GM21528 (cell line): ENCODE data around the gene DOCK4.
"Not testable (repeated sequence)": the region's sequence is repeated elsewhere in the genome, so short reads cannot be mapped to it uniquely, and the experiment has no call there.

ENCODE experiments used
- ATAC-seq: cut with Tn5 transposase; IDR thresholded peaks from one replicate; pipeline ENCODE4 v1.9.1; 2021; ENCODE audit warnings: mild to moderate bottlenecking, moderate library complexity; ENCODE audit not compliant: unreplicated experiment, low FRiP score

Gene DOCK4

DNA sequence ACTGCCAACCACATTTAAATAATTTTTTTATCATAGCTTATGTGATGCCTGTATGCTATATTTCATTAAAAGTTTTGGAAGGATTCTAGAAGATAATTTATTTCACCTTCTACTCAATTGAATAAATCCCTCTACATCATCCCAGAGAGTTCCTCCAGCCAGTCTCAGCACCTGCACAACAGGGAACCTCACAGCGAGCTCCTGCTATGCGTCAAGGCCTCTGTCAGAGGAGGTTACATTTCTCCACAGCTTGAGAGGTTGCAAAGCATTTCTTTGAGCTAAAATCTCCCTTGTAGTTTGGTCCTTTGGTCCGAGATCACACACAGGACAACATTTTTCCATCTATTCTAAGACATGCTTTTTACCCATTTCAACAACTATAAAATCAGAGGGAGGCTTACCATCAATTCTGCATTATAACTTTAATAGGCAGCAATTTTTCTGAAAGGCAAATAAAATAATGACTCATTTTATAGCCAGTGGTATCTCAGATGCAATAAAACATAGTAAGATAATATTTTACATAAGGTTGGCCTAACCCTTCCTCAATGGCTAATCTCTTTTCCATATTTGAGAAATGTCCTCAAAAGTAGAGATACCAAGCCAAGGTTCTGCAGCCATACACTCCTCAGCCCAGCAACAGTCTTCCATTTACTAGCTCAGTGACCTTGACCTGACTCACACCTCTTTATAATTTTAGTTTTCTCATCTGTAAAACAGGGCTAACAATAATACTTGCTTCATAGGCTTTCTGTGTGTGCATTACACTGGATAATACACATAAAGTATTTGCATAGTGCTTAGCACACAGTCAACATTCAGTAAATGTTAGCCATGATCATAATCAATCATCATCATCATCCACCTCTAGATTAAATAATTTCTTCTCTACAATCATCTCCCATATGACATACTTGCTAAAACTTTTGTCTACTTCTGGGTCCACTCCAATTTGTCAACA, 68.8 kb downstream of the DOCK4 start:
- no peak for ATAC-seq

DNA sequence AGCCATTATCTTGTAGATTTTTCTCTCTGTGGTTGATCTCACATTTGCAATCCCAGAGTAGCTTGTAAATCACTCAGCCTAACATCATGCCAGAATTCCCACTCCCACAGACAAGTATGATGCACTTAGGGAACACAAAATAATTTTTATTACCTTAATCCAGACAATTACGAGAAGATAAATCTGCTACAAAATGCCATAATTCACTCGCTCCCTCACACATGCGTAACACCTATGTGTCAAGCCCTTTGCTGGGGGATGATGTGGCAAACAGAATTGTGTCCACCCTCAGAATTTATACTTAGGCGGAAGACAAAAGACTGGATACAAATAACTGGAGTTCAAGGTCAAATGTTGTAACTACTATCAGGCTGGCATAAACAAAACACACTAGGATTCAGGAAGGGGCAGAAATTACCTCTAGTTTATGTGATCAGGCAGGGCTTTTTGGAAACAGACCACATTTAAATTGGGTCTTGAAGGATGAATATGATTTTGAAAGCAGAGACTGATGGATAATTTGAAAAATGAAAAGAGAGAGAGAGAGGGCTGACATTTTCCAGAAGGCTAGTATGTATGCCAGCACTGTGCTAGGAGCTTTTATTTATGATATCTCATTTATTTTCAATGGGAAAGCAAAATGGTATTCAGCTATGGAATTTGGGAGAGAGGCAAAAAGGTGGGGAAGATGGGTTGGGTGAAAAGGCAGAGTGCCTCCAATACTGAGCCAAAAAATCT, 69.8 kb downstream of the DOCK4 start:
- ATAC-seq = no peak

DNA sequence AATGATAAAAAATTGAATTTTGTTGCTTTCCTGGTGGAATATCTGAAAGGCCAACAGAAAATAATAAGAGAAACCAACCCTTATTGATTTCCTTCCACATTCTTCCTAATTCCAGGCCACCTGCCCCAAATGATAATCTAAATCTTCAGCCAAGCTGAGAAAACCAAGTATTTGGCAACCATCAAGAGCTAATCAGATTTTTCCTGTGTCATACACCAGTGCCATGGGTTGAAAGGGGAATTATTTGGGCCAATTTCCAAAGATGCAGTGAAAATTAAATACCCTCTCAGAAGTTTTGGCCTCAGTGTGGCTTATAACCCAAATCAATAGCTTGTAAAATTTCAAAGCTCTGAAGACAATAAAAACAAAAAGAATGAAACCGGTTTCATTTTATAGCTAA, 70.4 kb downstream of the DOCK4 start:
- ATAC-seq = no peak

DNA sequence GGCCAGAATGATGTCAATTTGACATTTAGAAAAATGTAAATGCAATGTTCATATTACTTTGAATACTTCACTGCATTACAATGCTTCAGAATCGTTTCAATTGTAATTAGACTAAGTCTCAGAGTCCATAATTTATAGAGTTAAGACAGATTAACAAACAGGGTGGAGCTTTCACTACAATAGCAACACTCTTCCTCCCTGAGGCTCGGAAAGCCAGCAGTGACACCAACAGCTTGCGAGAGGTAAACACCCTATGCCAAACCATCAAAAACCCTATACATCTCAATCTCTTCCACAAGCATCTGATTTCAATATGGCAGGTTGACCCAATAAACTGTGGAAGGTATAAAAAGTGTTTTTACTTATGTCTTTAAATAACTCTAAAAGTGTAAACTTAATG, 72.2 kb downstream of the DOCK4 start:
- no peak for ATAC-seq

DNA sequence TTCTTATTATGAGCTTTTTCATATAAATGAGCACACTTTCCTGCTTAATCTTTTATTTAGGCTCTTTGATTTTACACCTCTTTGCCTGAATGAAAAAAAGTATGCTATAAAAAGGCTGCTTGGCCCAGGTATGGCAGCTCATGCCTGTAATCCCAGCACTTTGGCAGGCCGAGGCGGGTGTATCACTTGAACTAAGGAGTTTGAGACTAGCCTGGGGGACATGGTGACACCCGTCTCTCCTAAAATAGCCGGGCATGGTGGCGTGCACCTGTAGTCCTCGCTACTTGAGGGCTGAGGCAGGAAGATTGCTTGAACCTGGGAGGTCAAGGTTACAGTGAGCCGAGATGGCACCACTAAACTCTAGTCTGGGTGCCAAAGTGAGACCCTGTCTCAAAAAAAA, 72.9 kb downstream of the DOCK4 start:
- ATAC-seq = no peak

DNA sequence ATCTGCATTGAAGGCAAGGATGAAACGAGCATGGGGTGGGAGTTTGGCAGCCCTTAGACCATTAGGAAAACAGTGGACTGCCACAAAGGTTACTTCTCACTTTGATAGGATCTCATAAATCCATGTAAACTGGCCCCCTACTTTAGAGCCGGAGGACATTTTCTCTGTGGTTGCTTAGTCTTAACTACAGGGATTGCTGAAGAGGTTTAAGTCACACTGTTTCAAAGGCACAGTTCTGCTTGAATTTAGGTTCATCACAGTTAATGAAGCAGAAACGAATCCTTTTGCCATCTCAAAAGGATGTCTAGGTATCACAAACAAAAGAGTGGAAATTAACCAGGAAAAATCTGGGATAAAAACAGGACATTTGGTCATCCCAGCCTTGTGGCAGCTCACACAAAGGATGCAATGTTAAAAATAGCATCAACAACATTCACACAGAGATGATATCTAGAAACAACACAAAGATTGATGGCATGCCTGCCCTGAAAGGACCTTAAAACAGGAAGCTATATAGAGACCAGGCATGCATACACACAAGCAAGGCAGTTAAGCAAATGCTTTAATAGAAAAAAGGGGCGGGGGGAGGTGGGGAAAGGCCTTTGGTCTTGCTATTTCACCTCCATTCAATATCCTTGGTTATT, 74.0 kb downstream of the DOCK4 start:
- ATAC-seq = no peak

DNA sequence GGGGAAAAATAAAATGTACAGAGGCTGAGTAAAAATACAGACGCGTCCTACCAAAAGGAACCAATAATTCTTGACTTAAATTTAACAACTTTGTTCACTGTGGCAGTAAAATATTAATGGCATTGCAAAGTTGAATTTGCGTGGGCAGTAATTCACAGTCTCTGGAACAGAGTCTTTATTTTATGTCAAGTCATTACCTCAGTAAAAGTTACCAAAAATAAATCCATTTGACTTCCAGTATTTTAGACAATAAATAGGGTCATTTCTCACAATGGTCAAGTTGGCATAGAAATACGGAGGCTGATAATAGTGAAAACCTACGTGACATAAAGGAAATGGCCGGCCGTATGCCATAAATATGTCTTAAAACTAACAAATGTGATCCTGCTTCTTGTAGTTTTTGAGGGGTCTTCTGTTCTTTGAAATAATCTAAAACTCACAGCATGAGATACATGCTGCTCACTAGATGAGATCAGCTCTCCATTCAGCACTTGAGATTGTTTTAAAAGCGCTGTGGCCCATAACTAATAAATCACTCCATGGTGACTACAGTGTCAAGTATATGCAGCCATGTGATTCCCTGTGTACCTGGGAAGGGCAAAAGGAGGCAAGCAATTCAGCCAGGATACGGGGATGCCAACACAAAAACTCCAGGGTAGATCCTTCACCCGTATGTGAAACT, 75.3 kb downstream of the DOCK4 start:
- no peak for ATAC-seq

DNA sequence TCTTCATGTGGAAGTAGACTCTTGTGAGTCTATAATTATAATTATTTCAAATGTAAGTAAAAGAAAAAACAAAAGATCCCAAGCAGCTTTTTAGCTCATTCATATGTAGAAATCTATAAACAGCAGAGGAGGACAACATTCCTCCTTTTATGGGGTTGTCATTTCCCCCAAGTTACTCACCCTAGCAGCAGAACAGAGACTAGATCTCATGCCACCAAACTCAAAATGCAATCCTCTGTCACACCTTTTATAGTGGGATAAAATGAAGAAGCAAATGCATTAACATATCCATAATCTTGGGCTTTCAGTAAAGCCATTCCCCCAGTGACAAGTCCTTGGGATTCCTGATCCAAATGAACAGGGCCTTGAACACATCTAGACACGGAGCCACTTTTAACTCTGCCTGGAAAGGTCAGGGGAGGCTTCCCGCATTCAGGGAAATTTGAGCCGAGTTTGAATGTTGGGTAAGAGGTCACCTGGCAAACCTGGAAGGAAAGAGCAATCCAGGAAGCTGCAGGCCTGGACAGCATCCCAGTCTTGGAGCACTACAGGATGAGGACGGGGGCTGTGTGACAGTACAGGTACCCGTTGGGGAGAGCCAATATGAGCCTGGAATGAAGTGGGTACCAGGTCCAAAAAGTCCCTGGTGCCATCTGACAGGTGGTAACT, 76.4 kb downstream of the DOCK4 start:
- no peak for ATAC-seq

DNA sequence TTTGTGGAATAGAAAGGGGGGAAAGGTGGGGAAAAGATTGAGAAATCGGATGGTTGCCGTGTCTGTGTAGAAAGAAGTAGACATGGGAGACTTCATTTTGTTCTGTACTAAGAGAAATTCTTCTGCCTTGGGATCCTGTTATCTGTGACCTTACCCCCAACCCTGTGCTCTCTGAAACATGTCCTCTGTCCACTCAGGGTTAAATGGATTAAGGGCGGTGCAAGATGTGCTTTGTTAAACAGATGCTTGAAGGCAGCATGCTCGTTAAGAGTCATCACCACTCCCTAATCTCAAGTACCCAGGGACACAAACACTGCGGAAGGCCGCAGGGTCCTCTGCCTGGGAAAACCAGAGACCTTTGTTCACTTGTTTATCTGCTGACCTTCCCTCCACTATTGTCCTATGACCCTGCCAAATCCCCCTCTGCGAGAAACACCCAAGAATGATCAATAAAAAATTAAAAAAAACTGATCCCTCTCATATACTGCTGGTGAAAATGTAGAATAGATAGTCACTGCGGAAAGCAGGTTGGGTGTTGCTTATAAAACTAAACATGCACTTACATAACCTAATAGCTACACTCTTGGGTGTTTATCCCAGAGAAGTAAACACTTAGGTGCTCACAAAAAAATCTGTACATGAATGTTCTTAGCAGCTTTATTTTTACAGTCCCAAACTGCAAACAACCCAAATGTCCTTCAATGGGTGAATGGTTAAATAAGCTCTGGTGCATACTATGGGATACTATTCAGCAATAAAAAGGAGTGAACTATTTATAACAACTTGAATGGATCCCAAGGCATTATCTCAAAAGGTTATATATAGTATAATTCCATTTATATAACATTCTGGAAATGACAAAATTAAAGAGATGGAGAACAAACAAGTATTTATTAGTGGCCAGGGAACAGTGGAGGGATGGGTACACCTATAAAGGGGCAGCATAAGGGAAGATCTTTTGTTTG, 77.5 kb downstream of the DOCK4 start:
- ATAC-seq = not testable (repeated sequence)

DNA sequence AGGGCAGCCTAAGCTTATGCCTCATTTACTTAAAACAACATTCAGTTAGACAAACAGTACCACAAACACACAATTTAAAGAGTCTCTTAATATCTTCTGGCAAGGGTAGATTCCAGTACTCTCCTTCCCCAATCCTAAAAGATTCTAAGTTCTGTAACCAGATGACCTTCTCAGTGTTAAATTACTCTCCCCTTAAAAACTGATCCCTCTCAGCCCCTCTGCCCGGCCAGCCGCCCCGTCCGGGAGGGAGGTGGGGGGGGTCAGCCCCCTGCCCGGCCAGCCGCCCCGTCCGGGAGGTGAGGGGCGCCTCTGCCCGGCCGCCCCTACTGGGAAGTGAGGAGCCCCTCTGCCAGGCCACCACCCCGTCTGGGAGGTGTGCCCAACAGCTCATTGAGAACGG, 78.2 kb downstream of the DOCK4 start:
- ATAC-seq = not testable (repeated sequence)

DNA sequence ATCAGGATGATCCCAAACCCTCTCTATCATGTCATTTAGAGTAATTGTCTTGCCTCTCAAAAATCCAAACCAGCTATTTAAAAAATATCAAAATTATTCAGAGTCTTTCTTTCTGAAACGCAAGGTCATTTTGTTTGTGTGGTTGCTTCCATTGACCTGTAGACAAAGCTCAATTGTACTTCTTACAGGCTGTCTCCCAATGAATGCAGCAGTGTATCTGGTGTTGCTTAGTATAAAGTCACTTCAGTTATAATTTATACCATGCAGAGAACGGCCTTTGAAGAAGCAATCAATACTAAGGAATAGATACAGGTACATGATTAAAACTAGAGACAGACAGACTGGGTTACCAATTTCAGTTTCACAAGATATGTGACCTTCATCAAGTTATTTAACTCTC, 80.9 kb downstream of the DOCK4 start:
- no peak for ATAC-seq

DNA sequence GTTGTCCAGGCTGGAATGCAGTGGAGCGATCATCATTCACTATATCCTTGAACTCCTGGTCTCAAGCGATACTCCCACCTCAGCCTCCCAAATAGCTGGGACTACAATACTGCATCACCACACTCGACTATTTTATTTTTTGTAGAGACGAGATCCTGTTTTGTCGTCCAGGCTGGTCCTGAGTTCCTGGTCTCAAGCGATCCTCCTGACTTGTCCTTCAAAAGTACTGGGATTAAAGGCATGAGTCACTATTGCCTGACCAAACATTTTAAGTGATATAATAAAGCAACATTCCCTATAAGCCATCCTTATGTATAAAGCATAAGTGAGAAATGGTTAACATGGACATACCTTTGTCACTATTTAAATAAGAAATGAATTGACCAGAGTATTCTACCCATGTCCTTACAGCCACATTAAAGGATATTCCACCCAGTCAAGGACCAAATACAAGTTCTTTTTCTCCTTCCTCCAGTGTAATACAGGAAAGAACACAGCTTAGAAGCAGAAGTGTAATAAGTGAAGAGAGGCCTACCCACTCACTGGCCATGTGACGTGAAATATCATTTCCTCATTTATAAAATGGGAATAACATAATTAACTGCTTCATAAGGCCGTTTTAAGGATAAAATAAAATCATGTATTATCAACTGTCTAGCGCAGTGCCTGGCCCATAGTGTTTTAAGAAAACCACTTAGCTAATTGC, 82.0 kb downstream of the DOCK4 start:
- ATAC-seq = no peak

DNA sequence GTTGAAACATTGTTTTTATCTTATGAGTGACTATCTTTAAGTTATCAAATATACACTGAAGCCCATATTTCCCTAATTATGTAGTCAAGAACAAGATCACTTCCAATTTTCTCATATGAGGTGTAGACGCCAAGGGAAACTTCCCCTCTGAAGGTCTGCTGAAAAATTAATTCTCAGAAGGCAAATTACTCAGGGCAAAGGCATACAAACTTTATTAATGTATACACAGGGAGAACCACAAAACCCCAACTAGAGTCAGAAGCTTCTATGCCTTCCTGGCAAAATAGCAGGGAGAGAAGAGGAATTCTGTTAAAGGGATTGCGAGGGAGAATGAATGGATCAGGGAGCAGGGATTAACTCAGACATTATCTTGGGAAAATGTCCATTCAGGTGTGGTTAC, 83.4 kb downstream of the DOCK4 start:
- ATAC-seq = no peak

DNA sequence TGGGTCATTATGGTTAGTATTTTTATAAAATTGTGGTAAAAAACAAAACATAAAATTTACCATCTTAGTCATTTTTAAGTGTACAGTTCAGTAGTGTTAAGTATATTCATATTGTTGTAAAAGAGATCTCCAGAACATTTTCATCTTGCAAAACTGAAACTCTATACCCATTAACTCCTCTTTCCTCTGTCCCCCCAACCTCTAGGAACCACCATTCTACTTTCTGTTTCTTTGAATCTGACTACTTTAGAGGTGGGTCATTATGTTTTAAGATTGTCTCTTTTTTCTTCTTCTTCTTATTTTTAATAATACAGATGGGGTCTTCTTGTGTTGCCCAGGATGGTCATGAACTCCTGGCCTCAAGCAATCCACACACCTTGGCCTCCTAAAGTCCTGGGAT, 84.1 kb downstream of the DOCK4 start:
- ATAC-seq = no peak

DNA sequence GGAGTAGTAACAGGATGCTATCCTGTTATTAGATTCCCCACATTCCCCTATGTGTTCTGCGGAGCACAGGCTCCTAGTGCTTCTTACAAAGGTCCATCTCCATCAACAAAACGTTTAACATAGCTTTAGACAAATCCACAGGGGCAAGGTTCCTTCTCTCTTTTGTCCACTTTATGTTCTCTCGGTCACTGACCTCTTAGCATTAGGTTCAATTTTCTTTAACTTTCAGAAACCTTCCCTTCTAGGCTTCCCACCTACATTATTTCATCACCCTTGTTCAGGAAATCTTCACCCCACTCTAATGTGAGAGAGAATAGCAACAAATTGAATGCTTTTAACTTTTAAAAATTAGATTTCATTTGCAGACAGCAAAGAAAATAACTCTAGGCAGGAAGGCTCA, 84.9 kb downstream of the DOCK4 start:
- no peak for ATAC-seq

DNA sequence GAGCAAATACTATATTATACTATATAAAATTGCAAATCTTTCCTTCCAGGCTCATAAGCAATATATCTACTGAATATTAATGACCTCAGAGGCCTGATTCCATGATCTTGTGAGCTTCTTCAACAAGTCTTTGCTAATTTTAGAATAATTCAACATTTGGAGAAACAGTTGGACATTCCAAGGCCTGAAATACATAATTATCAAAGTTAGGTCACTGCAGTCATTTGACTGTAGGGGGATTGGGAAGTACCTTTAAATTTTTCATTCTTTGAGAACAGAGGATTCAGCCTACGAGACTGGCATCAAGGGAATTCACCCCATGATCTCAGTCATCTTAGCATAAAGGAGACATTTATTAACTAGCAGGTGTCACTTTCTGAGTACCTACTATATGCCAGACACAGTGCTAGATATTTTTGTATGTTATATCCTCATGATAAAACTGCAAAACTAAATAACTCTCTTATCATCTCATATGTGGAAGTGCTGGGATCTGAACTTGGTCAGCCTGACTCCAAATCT, 85.4 kb downstream of the DOCK4 start:
- no peak for ATAC-seq

DNA sequence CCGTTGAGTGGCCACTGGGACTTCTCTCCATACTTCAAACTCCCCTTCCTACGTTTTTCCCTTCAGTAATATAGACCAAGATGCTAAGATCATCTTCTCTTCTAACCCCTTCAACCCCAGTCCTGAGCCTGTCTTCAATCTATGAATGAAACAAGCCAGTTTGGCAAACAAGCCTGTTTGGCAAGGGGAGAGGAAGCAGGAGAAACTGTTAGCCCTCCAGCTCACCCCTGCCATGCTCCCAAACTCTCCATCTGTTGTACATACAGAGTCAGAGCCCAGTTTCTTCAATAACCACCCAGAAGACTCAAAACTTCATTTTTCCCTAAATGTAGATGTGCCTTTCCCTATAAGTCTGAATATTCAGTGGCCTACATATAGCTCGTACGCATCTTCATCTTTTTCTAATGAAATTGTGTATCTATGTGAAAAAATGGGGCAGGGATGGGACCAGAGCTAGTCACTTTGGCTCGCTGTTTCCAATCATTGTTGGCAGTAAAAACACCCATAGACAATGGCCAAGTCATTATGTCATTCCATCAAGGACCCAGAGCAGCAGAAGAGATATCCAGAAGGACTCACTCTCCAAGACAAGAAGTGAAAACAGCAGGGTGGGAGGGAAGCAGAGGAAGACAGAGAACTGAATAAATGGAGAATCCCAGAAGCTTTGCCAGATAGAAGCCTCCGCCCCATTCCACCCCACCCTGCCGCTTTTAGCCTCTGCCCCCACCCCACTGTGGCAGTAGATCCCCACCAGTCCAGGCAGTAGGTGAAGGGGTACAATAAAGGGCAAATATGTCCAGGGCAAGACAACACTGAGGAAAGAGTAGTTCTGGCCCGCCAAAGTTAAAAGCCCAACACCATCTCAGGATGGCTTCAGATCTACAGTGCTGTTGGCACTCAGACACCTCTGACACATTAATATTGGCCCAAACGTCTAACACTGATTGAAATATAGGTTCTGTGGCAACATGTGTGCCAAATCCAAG, 87.3 kb downstream of the DOCK4 start:
- no peak for ATAC-seq
